VCaP (cell line): ENCODE results near the gene PLCG2.

Source experiments
- H3K27ac ChIP-seq: fragments of 450-650 bp; 2 replicates; pipeline ENCODE4 v1.5.1; 2017
- TF ChIP-seq, protein P1 (sequence below): fragments of 450-650 bp; conservative IDR thresholded peaks from 2 replicates; pipeline ENCODE4 v1.5.1; 2017; ENCODE audit warnings: mild to moderate bottlenecking, moderate library complexity

Gene PLCG2

DNA sequence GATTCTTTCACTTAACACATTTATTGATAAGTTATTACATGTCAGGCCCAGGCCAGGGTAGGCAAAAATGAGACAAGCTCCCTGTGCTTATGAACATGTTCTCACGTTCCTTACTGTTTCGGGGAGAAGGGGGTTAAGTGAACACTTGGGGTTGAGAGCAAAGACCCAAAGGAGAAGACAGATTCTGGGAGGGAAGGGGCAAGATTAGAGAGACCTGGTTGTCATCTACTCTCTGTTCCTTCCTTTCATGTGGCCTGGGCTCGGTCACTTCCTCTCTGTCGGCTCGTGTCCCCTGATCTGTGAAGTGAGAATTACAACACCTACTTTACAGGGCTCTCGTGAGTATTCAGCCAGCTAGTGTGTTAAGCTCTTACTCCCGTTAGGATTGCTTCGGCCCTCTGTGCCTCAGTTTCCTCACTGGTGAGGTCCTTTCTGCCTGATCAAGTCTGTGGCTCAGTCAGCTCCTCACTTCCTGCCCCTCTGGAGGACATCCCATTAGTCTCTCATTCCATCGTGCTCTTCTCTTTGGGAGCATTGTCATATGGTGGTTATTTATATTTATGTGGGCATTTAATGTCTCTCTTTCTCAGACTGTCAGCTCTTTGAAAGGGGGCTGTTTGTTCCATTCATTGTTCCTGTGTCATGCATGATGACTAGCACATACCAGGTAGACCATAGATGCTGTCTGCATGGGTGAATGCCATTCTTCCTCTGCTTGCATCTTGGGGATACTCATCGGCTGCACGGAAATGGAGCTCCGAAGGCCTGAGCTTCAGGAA is 38.9 kb downstream of the PLCG2 start:
- TF ChIP-seq, protein P1, sequence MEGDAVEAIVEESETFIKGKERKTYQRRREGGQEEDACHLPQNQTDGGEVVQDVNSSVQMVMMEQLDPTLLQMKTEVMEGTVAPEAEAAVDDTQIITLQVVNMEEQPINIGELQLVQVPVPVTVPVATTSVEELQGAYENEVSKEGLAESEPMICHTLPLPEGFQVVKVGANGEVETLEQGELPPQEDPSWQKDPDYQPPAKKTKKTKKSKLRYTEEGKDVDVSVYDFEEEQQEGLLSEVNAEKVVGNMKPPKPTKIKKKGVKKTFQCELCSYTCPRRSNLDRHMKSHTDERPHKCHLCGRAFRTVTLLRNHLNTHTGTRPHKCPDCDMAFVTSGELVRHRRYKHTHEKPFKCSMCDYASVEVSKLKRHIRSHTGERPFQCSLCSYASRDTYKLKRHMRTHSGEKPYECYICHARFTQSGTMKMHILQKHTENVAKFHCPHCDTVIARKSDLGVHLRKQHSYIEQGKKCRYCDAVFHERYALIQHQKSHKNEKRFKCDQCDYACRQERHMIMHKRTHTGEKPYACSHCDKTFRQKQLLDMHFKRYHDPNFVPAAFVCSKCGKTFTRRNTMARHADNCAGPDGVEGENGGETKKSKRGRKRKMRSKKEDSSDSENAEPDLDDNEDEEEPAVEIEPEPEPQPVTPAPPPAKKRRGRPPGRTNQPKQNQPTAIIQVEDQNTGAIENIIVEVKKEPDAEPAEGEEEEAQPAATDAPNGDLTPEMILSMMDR = no peak
- no peak overlapping the region for H3K27ac ChIP-seq

DNA sequence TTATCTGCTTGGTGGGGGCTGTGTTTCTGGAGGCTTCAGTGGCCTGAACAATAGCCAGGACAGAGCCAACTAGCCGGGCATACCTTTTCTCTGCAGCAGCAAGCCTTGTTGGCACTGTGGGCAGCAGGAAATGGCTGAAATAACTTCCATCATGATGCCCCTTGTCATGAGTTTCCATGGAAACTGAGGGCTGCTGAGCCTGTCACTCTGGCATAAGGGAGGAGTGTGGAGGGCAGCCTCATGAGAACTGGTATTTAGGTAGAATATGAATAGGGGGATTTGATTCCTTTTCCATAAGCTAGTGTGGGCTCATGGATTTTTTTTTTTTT is 39.4 kb downstream of the PLCG2 start:
- no peak overlapping the region for H3K27ac ChIP-seq
- TF ChIP-seq, protein P1 = no peak

DNA sequence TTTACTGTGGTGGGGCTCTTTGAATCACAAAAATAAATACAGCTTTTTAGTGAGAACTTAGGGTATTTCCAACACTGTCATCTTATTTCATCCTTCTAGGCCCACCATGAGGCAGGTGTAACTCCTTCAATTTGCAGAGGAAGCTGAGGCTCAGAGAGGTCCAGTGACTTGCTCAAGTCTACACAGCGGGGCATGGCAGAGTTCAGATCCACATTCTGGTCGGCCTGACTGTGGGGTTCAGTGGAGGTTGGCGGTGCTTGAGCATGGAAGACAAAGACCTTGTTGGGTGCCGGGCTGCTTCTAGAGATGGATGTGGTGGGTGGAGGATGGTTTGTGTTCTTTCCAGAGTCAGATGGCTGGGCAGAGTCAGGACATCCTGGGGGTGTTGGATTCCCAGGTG is 39.8 kb downstream of the PLCG2 start:
- H3K27ac ChIP-seq = no peak overlapping the region
- TF ChIP-seq, protein P1 = no peak

DNA sequence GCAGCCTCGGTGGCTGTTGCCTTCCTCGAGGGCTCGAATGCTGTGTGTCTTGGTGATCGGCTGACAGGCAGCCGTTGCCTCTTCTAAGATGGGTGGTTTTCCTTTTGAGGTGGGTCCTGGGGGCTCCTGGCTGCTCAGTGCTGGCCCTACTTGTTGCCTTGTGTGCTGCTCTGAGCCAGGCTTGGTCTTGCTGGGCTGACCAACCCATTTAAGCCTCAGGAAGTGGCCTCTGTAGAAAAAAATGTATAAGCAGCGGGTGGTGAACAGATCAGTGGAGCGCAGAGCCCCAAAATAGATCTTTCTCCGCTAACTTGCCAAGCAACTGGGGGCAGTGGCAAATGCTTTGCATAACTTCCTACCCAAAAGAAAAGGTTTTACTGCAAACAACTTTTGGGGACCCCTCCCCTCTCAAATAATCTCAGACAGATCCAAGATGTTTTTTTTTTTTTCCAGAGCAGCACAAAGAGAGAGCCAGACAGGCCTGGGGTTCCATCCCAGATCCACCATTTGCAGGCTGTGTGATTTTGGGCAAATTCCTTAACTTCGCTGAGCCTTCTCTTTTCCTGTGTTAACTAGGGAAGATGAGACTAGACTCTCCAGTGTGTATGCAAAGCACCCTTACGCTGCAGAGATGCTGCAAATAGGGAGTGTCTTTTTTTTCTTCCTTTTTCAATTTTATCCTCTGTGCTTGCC is 42.5 kb downstream of the PLCG2 start:
- no peak overlapping the region for H3K27ac ChIP-seq
- TF ChIP-seq, protein P1 = no peak

DNA sequence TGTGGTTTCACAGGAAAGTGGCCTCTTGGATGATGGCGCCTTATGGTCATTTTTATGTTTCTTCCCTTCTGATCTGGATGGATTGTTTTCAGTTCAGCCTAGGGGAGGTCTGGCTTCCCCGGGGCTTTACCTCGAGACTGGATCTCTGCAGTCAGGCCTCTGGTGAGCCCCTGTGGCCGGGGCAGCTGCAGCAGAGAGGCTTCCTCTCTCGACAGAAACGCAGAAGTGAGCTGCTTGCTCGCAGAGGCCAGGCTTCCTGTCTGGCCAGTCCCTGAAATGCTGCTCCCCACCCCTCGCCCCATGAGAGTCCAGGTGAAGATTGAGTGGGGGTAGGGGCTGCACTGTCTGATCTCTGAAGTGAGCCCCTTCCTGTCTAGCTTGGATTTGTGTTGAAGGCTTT is 44.0 kb downstream of the PLCG2 start:
- TF ChIP-seq, protein P1 = no peak
- H3K27ac ChIP-seq = no peak overlapping the region

DNA sequence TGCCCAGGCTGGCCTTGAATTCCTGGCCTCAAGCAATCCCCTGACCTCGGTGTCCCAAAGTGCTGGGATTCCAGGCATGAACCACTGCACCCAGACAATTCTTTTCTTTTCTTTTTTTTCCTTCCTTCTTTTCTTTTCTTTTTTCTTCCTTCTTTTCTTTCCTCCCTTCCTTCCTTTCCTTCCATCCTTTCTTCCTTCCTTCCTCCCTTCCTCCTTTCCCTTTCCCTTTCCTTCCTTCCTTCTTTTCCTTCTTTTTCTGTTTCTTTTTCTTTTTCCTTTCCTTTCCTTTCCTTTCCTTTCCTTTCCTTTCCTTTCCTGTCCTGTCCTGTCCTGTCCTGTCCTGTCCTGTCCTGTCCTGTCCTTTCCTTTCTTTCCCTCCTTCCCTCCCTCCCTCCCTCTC is 44.6 kb downstream of the PLCG2 start:
- TF ChIP-seq, protein P1 = no peak
- no peak overlapping the region for H3K27ac ChIP-seq

DNA sequence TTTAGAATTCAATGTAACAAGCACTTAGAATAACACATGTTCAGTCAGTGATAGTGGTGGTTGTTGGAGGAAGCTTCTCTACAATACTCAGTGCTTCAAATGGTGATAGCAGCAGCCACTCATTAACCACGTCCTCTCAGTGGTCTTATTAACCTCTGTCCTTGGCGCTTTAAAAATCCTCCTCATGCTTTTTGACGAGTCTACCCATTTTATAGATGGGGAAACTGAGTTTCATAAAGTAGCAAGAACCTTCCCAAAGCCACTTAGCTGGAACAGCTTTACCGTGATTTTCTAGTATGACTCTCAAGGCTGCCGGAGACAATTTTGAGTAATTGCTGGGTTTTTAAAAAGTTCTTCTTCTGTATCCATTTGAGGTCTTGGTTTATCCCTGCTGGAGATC is 47.4 kb downstream of the PLCG2 start:
- TF ChIP-seq, protein P1 = no peak
- no peak overlapping the region for H3K27ac ChIP-seq
